ENCODE results near the gene ZBTB8B.

DNA sequence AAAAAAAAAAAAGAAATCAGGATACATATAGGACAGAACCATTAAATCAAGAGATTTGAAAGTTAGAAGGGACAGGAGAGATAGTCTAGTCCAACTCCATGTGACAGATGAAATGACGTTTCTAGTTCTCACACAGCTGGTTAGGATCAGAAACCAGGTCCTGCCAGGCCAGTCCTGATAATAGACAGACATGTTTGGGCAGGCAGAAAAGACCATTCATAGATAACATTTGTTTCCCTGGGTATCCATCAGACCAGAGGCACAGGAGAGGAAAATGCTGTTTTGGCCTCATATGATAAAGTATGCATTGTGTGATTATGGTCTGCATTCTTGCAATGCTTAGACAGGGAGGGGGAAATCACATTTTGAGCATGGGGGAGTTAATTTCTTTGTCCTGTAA, 29.3 kb downstream of the ZBTB8B start:
- TF ChIP-seq, protein P1, sequence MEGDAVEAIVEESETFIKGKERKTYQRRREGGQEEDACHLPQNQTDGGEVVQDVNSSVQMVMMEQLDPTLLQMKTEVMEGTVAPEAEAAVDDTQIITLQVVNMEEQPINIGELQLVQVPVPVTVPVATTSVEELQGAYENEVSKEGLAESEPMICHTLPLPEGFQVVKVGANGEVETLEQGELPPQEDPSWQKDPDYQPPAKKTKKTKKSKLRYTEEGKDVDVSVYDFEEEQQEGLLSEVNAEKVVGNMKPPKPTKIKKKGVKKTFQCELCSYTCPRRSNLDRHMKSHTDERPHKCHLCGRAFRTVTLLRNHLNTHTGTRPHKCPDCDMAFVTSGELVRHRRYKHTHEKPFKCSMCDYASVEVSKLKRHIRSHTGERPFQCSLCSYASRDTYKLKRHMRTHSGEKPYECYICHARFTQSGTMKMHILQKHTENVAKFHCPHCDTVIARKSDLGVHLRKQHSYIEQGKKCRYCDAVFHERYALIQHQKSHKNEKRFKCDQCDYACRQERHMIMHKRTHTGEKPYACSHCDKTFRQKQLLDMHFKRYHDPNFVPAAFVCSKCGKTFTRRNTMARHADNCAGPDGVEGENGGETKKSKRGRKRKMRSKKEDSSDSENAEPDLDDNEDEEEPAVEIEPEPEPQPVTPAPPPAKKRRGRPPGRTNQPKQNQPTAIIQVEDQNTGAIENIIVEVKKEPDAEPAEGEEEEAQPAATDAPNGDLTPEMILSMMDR (IDR thresholded peaks at IDR 0.05): no peak
- TF ChIP-seq POLR2A (IDR thresholded peaks at IDR 0.05) (no peak), EP300 (IDR thresholded peaks at IDR 0.05) (no peak)
